GM23338 (cell line): ENCODE data around the gene LAPTM5.

Source experiments
- EZH2phosphoT487 ChIP-seq: fragments of 200-600 bp; sonication (generic); IDR thresholded peaks from one replicate; pipeline ENCODE4 v1.8.1; 2018; ENCODE audit warnings: antibody characterized with exemption; ENCODE audit not compliant: unreplicated experiment
- TF ChIP-seq, protein P1 (sequence below), 2 experiments: fragments of 200-600 bp in 1 of 2; sonication (generic) in 1 of 2; conservative IDR thresholded peaks; 2 replicates each; pipeline versions ENCODE4 v1.5.1 to v1.6.1; 2016 to 2017; ENCODE audit warnings: antibody characterized with exemption in 2 of 2, low read depth in 2 of 2, mild to moderate bottlenecking in 2 of 2, moderate library complexity in 1 of 2

- TF ChIP-seq, protein P1, sequence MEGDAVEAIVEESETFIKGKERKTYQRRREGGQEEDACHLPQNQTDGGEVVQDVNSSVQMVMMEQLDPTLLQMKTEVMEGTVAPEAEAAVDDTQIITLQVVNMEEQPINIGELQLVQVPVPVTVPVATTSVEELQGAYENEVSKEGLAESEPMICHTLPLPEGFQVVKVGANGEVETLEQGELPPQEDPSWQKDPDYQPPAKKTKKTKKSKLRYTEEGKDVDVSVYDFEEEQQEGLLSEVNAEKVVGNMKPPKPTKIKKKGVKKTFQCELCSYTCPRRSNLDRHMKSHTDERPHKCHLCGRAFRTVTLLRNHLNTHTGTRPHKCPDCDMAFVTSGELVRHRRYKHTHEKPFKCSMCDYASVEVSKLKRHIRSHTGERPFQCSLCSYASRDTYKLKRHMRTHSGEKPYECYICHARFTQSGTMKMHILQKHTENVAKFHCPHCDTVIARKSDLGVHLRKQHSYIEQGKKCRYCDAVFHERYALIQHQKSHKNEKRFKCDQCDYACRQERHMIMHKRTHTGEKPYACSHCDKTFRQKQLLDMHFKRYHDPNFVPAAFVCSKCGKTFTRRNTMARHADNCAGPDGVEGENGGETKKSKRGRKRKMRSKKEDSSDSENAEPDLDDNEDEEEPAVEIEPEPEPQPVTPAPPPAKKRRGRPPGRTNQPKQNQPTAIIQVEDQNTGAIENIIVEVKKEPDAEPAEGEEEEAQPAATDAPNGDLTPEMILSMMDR (conservative IDR thresholded peaks at IDR 0.05; ENCODE audit: low read depth in 2 of 2) = no peak
- no peak for TF ChIP-seq EZH2phosphoT487
Observed at GRCh38 chr1:30748699-30749401, 8.7 kb downstream of the LAPTM5 start.
